Measurements from ENCODE around the gene FHAD1. TPM values are rescaled to one million over a fixed set of nuclear protein-coding genes. Genes with fewer than 3 reads are reported as not detected.

FHAD1 gene
- total RNA-seq, 1 donor = 0.72 TPM

DNA sequence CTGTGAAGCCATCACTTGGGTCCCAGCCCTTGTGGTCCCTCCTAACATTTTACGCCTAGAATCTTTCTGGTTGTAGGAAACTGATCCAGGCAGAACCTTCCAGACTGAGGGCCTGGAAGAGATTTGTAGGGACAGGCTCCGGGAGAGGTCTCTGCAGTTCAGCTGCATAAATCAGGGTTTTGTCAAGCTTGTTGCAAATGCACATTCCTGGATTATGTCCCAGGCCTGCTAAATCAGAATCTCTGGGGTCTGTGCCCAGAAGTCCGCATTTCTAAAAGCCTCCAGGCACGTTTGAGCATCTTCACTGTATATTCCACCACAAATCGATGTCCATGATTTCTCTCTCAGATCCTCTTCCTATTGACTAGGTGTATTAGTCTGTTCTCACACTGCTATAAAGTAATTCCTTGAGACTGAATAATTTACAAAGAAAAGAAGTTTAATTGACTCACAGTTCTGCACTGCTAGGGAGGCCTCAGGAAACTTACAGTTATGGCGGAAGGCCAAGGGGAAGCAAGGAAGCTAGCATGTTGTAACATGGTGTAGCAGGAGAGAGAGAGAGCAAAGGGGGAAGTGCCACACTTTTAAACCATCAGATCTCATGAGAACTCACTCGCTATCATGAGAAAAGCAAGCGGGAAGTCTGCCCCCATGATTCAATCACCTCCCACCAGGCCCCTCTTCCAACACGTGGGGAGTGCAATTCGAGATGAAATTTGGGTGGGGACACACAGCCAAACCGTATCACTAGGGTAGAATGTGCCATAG, 1.2 kb upstream of the FHAD1 start:
- DNase-seq (ENCODE audit: insufficient read length, low spot score, missing footprints) = no peak
- Histone ChIP-seq H3K4me2 (ENCODE audit: insufficient read depth, low read length) (no peak overlapping the region), H3K36me3 (ENCODE audit: insufficient read depth, low read length) (no peaks in the 10 kb centered on the region), H3K4me1 (ENCODE audit: insufficient read depth, low read length) (peaks cover 3% of the 10 kb centered on the region), H3K27ac (ENCODE audit: low read depth, low read length) (no peak overlapping the region), H4K20me1 (ENCODE audit: insufficient read depth, low read length) (no peaks in the 10 kb centered on the region), H3K9me3 (ENCODE audit: low read depth, low read length) (no peaks in the 10 kb centered on the region), H2AFZ (ENCODE audit: low read length) (no peak overlapping the region), H3K4me3 (ENCODE audit: insufficient read depth, low read length) (no peak overlapping the region), H3K27me3 (ENCODE audit: insufficient read depth, low read length) (peaks cover 38% of the 10 kb centered on the region), H3K79me2 (ENCODE audit: insufficient read depth, low read length) (no peaks in the 10 kb centered on the region)
- TF ChIP-seq, protein P1, sequence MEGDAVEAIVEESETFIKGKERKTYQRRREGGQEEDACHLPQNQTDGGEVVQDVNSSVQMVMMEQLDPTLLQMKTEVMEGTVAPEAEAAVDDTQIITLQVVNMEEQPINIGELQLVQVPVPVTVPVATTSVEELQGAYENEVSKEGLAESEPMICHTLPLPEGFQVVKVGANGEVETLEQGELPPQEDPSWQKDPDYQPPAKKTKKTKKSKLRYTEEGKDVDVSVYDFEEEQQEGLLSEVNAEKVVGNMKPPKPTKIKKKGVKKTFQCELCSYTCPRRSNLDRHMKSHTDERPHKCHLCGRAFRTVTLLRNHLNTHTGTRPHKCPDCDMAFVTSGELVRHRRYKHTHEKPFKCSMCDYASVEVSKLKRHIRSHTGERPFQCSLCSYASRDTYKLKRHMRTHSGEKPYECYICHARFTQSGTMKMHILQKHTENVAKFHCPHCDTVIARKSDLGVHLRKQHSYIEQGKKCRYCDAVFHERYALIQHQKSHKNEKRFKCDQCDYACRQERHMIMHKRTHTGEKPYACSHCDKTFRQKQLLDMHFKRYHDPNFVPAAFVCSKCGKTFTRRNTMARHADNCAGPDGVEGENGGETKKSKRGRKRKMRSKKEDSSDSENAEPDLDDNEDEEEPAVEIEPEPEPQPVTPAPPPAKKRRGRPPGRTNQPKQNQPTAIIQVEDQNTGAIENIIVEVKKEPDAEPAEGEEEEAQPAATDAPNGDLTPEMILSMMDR (IDR thresholded peaks at IDR 0.05; ENCODE audit: extremely low read depth, low read depth, low read length) = no peak

GRCh38 chr1:15248216-15248615, 1.2 kb downstream of the FHAD1 start:
- H3K79me2 ChIP-seq (ENCODE audit: insufficient read depth, low read length) = no peaks in the 10 kb centered on the region
- H3K4me1 ChIP-seq (ENCODE audit: insufficient read depth, low read length) = peaks cover 3% of the 10 kb centered on the region
- no peak overlapping the region for H2AFZ ChIP-seq (ENCODE audit: low read length)
- DNase-seq (ENCODE audit: insufficient read length, low spot score, missing footprints) = no peak
- TF ChIP-seq, protein P1 (IDR thresholded peaks at IDR 0.05; ENCODE audit: extremely low read depth, low read depth, low read length) = no peak
- H3K27ac ChIP-seq (ENCODE audit: low read depth, low read length) = no peak overlapping the region
- no peak overlapping the region for H3K4me2 ChIP-seq (ENCODE audit: insufficient read depth, low read length)
- no peaks in the 10 kb centered on the region for H3K9me3 ChIP-seq (ENCODE audit: low read depth, low read length)
- H4K20me1 ChIP-seq (ENCODE audit: insufficient read depth, low read length) = no peaks in the 10 kb centered on the region
- H3K36me3 ChIP-seq (ENCODE audit: insufficient read depth, low read length) = no peaks in the 10 kb centered on the region
- peaks cover 53% of the 10 kb centered on the region for H3K27me3 ChIP-seq (ENCODE audit: insufficient read depth, low read length)
- H3K4me3 ChIP-seq (ENCODE audit: insufficient read depth, low read length) = no peak overlapping the region

DNA sequence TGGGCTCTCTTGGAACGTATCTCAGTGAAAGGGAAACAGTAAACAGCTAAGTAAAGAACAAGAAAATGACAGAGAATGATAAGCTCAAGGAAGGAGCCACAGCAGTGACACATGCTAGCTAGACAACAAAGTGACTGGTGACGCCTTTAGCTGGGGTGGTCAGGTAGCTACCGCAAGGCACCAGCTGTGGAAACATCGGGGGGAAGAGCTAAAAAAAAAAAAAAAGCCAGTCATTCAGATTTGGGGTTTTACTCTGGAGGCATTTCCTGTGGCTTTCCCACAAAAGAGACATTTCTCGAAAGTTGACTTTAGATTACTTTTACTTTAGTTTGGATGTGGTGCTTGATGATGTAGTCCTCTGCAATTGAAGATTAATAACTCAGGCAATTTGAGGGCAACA, 2.1 kb downstream of the FHAD1 start:
- no peaks in the 10 kb centered on the region for H4K20me1 ChIP-seq (ENCODE audit: insufficient read depth, low read length)
- H3K79me2 ChIP-seq (ENCODE audit: insufficient read depth, low read length) = no peaks in the 10 kb centered on the region
- H3K27ac ChIP-seq (ENCODE audit: low read depth, low read length) = no peak overlapping the region
- peaks cover 52% of the 10 kb centered on the region for H3K27me3 ChIP-seq (ENCODE audit: insufficient read depth, low read length)
- TF ChIP-seq, protein P1 (IDR thresholded peaks at IDR 0.05; ENCODE audit: extremely low read depth, low read depth, low read length) = no peak
- DNase-seq (ENCODE audit: insufficient read length, low spot score, missing footprints) = no peak
- H2AFZ ChIP-seq (ENCODE audit: low read length) = no peak overlapping the region
- H3K9me3 ChIP-seq (ENCODE audit: low read depth, low read length) = no peaks in the 10 kb centered on the region
- no peak overlapping the region for H3K4me2 ChIP-seq (ENCODE audit: insufficient read depth, low read length)
- H3K36me3 ChIP-seq (ENCODE audit: insufficient read depth, low read length) = no peaks in the 10 kb centered on the region
- no peak overlapping the region for H3K4me3 ChIP-seq (ENCODE audit: insufficient read depth, low read length)
- H3K4me1 ChIP-seq (ENCODE audit: insufficient read depth, low read length) = peaks cover 3% of the 10 kb centered on the region

- no peak for DNase-seq (ENCODE audit: insufficient read length, low spot score, missing footprints)
- Histone ChIP-seq H3K27me3 (ENCODE audit: insufficient read depth, low read length) (peaks cover 49% of the 10 kb centered on the region), H3K36me3 (ENCODE audit: insufficient read depth, low read length) (no peaks in the 10 kb centered on the region)
These were observed 5.1 kb downstream of the FHAD1 start for GRCh38 chr1:15251857-15252835.

More at GRCh38 chr1:15251857-15252835, 5.1 kb downstream of the FHAD1 start:
- Histone ChIP-seq H3K9me3 (ENCODE audit: low read depth, low read length) (no peaks in the 10 kb centered on the region), H3K4me3 (ENCODE audit: insufficient read depth, low read length) (no peak overlapping the region), H3K27ac (ENCODE audit: low read depth, low read length) (no peak overlapping the region), H4K20me1 (ENCODE audit: insufficient read depth, low read length) (no peaks in the 10 kb centered on the region), H3K4me1 (ENCODE audit: insufficient read depth, low read length) (peaks cover 3% of the 10 kb centered on the region), H3K4me2 (ENCODE audit: insufficient read depth, low read length) (no peak overlapping the region), H2AFZ (ENCODE audit: low read length) (no peak overlapping the region), H3K79me2 (ENCODE audit: insufficient read depth, low read length) (no peaks in the 10 kb centered on the region)
- TF ChIP-seq, protein P1 (IDR thresholded peaks at IDR 0.05; ENCODE audit: extremely low read depth, low read depth, low read length) = no peak

Data from osteoblast (primary cell).